ENCODE results near the gene N4BP2.

N4BP2 gene

DNA sequence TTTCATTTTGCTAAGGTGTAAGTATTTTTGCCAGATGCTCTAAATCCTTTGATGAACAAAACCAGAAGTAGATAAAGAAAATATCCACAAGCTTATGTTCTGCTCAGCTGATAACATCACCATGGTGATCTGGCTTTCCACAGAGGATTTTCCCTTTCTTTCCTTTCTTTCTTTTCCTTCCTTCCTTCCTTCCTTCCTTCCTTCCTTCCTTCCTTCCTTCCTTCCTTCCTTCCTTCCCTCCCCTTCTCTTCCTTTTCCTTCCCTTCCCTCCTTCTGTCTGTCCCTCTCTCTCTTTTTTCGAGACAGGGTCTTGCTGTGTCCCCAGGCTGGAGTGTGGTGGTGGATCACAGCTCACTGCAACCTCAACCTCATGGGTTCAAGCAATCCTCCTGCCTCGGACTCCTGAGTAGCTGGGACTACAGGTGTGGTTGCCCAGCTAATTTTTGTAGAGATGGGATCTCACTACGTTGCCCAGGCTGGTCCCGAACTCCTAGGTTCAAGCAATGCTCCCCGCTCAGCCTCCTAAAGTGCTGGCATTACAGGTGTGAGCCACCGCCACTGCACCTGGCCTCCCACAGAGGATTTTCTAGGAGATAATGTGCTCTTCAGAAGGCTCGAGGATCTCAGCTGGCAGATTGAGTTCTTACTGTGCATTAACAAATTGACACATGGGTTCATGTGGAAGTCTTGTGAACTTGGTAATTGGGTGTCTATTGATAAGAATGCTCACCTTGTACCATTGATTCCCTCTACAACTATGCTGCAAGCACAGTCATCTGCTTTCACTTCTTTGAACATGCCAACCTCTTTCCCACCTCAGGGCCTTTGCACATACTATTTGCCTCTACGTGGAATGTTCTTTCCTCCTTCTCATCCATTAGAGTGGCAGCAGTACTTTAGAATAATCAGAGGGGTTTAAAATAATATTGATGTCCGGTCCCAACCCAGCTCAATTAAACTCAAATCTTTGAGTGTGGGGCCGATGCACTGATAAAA is 138.8 kb downstream of the N4BP2 start:
- no peak for DNase-seq
- TF ChIP-seq GATA1 (IDR thresholded peaks at IDR 0.05; ENCODE audit: low read depth, low read length) (no peak), POLR2A (IDR thresholded peaks at IDR 0.05; ENCODE audit: low read length) (no peak)

DNA sequence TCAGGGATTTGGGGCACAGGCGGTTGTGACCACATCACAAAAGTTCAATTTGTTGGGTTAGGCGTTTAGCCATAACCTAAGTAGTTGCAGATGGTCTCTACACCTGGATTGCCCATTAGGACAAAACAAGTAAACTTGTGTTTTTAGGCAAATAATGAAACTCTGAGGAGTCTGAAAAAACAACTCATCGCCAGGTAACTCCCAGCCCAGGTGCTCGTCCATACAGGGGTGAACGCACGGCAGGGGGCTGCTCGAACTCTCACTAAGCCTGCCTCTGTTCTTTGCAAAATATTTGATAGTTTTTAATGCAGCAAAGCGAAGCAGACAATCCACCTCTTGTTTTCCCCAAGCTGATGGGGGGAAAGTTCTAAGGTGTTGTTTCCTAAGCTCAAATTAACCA is 139.6 kb downstream of the N4BP2 start:
- TF ChIP-seq GATA1 (IDR thresholded peaks at IDR 0.05; ENCODE audit: low read depth, low read length) (no peak), POLR2A (IDR thresholded peaks at IDR 0.05; ENCODE audit: low read length) (no peak)
- no peak for DNase-seq

DNA sequence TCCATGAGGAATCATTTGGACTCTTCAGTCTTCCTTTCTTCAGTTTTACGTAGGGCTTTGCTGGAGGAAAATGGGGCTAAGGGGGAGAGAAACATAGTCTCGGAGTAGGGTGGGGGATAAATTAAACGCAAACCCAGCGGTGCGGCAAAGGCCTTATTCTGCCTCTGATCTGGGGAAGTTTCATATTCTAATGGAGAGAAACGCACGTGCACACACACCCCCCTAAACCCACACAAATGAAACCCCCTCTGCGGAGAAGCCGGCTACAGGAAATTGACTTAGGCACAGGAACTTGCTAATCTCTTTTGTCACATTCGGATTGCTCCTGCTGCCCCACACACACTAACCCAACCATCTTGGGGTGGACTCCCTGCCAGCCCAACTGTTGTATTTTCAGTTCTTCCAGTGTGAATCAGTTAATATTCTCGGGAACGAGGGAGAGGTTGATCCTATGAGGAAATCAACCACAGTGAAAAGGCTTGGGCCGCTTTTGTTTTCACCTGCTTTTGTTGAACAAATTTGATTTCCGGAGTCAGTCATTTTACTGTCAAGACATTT is 140.2 kb downstream of the N4BP2 start, which contains the start of gene RHOH:
Gene RHOH (plus strand): TSS at position 308 of the 558 bp plus-strand sequence. CDS start 46,356 bp downstream, outside the sequence.
- TF ChIP-seq GATA1 (IDR thresholded peaks at IDR 0.05; ENCODE audit: low read depth, low read length) (no peak), POLR2A (IDR thresholded peaks at IDR 0.05; ENCODE audit: low read length) (peak; percentile 60)
- DNase-seq: peak; percentile 35 to 64

DNA sequence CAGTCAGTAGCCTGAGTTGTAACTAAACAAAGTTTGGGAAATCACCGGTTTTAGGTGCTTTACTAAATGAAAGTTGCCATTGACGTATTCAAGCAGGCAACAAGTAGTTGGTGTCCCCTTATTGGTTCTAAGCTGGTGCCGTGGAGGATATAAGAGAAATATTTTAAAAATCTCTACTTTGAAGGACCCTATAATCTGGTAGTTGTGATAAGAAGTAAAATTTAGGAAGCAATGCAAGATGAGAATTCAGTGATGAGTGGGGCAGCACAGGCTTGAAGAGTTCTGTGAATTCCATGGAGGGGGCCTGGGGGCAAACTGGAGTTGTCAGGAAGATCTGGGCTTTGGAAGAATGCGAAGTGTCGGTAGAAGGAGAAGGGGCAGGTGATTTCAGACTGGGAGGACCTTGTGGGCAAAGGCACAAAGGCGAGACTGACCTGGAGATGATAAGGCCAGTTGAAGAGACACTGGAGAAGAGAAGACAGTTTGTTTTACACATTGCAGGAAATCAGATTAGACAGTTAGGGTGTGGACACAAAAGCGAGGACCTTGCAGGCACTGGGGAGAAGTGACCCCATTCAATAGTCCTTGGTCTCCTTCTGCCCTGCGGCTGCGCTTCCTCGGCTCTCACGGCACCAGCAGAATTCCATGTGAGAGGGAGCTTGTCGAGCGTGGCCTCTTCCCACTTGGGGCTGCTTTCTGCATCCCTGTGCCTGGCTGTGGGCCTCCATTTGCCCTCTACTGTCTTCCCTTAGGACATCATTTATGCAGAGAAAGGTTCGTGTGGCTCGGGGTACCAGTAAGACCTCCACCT is 141.4 kb downstream of the N4BP2 start:
- DNase-seq: peak; percentile 58 to 82
- TF ChIP-seq POLR2A (IDR thresholded peaks at IDR 0.05; ENCODE audit: low read length): peak; percentile 96
- peak; percentile 14 for TF ChIP-seq GATA1 (IDR thresholded peaks at IDR 0.05; ENCODE audit: low read depth, low read length)

DNA sequence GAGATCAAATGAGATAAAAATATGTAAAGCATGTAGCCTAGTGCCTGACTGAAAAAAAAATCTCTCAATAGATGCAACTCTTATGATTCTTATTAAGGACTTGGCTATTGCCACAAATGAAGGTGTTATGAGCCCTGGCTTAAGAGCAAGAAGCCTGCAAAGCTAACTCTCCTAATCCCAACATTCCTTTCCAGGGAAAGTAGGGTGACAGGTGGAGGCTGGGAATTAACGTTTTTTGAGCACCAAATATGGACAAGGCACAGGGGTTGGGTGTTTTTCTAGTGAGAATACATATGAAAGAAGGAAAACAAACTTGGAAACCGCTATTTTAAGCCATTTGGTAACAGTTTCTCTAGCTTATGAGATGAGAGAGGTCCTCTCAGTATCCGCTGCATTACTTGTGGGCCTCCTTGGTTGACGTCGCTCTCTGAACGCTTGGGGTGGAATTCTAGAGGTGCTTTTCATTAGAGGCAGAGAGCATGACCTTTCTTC is 142.6 kb downstream of the N4BP2 start:
- TF ChIP-seq GATA1 (IDR thresholded peaks at IDR 0.05; ENCODE audit: low read depth, low read length): no peak
- peak; percentile 38 for DNase-seq

DNA sequence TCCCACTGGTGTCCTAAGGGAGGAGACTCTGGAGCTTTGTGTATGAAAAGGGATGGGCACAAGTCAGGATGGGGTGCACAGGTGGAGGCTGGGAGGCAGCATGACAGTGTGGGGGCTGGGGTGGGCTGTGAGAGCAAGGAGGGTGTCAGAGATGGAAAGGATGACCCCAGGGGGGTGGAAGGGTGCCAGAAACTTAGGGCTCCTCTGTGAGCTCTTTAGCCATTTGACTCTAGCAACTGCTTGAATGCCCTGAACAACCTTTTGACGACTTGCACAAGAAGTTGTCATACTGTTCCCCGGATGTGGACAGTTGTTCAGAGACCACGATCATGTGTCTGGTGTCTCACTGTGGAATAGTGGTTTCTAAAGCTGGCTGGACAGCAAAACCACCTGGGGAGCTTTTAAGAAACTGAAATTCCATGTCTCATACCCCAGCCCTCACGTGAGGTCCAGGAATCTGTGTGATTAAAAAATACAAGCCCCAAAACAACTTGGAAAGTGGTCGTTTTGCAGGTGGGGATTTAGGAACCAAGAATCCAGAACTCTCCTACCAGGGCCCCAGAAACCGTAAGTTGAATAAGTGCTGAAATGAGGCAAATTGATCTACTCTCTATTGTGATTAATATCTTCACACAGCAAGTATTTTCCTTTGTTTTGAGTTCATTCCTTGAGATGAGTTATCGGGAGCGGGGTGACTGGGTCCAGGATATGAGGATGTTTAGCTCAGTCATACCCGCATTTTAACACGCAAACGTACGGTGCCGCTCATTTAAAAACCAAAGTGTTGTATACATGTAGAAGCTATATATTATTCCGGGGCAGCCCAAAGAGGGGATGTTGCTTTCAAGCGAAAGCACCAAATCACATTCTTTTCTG is 143.6 kb downstream of the N4BP2 start:
- TF ChIP-seq POLR2A (IDR thresholded peaks at IDR 0.05; ENCODE audit: low read length): no peak
- TF ChIP-seq GATA1 (IDR thresholded peaks at IDR 0.05; ENCODE audit: low read depth, low read length): no peak
- peak; percentile 56 to 57 for DNase-seq

DNA sequence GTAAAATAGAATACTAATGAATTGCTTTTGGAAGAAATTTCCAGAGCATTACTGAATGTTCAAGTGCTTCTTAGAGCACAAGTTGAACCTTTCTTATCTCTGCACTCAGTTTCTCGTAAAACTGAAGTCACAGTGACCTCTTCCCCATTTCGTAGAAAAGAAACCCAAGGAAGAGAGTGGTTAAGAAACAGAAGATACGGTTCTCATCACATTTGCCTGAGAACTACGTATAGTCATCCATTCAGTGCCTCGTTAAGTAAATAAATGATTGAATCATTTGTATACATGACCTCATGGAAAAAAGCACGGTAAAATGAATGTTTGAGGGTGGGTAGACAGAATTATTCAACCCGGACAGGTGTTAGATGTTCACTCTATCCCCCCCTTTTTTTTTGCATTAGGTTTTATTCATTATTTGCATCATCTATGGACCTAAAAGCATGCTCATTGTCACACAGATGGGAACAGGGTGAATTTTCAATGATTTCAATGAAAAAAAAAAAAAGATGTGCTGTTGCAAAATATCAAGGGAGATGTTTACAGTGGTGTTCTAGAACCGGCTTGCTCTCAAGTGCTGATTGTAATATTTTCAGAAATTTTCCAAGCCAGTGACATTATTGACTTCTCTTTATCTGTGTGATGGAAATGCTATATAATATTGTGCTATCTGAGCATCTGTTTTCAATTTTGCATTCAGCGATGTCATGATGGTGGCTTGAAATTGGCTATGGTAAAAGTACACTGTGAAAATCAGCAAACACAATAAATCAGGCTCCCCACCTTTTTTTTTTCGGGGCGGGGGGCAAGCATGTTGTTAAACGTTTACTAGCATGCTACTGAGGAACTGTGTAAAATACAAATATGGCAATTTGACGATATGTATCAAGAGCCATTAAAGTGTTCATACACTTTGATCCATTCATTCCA is 144.5 kb downstream of the N4BP2 start:
- DNase-seq: peak; percentile 56 to 62
- TF ChIP-seq GATA1 (IDR thresholded peaks at IDR 0.05; ENCODE audit: low read depth, low read length) (no peak), POLR2A (IDR thresholded peaks at IDR 0.05; ENCODE audit: low read length) (peak; percentile 63)

DNA sequence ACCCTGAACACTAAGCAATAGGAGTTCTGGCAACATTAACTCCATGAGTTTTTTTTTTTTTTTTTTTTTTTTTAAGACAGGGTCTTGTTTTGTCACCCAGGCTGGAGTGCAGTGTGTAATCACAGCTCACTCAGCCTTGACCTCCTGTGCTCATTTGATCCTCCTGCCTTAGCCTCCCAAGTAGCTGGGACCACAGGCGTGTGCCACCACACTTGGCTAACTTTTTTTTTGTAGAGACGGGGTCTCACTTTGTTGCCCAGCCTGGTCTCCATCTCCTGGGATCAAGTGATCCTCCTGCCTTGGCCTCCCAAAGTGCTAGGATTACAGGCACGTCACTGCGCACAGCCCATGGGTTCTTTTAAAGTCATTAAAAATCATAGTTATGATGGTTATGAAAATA is 145.2 kb downstream of the N4BP2 start:
- no peak for TF ChIP-seq POLR2A (IDR thresholded peaks at IDR 0.05; ENCODE audit: low read length)
- DNase-seq: no peak

DNA sequence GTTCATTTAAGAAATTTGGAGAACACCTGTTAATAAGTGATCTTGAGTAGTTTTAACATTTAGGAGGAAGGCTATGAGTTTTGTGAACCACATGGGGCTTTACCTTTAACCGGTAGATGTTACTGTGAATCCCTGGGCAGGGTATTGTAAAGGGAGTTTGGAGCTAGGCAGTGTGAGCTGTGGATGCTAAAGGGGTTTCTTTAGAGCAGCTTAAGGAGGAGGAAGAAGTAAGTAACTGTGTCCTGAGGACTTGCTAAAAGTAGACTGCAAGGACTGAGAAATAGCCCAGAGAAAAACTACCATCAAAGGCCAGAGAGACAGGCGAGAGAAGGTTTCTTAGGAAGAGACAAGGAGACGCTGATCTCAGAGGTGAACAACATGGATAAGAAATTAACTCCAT is 145.8 kb downstream of the N4BP2 start:
- TF ChIP-seq GATA1 (IDR thresholded peaks at IDR 0.05; ENCODE audit: low read depth, low read length): no peak
- no peak for TF ChIP-seq POLR2A (IDR thresholded peaks at IDR 0.05; ENCODE audit: low read length)
- DNase-seq: peak in 1 of 2 experiments; percentile 4

DNA sequence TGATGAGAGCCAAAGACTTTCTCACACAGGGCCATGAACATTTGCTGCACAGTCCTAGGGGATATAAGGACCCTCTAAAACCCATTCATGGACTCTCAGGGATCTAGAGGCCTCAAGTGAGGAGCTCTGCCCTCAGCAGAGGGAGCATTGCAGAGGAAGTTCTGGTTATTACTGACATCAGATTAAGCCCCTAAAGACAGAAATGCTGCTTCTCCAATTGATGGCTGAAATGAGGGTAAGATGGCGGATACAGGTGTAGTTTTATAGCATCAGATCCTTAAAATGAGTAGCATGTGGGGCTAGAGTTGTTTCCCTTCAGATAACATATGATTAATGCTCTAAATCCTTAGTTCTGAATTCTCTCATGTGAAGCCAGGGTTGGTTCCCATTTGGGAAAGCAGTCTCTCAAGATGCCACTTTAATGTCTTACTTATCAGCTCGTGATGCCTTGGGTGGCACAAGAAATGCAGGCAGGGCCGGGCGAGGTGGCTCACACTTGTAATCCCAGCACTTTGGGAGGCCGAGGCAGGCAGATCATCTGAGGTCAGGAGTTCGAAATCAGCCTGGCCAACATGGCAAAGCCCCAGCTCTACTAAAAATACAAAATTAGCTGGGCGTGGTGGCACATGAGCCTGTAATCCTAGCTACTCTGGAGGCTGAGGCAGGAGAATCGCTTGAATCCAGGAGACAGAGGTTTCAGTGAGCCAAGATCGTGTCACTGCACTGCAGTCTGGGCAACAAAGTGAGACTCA is 148.0 kb downstream of the N4BP2 start:
- TF ChIP-seq GATA1 (IDR thresholded peaks at IDR 0.05; ENCODE audit: low read depth, low read length): no peak
- peak in 1 of 2 experiments; percentile 46 for DNase-seq

Data from erythroblast (primary cell).